ENCODE measurements around the gene TMEM259. TPM values are rescaled to one million over a fixed set of nuclear protein-coding genes. Genes with fewer than 3 reads are reported as not detected.
A peak's percentile ranks its signal among the peaks of the same experiment; 100 is the strongest.

TMEM259 gene
- total and polyA plus RNA-seq, 2 of the 13 experiments (the other 11 are each of a cell fraction or from before 2014, with no cell fraction given): 64.7 to 164 TPM

DNA sequence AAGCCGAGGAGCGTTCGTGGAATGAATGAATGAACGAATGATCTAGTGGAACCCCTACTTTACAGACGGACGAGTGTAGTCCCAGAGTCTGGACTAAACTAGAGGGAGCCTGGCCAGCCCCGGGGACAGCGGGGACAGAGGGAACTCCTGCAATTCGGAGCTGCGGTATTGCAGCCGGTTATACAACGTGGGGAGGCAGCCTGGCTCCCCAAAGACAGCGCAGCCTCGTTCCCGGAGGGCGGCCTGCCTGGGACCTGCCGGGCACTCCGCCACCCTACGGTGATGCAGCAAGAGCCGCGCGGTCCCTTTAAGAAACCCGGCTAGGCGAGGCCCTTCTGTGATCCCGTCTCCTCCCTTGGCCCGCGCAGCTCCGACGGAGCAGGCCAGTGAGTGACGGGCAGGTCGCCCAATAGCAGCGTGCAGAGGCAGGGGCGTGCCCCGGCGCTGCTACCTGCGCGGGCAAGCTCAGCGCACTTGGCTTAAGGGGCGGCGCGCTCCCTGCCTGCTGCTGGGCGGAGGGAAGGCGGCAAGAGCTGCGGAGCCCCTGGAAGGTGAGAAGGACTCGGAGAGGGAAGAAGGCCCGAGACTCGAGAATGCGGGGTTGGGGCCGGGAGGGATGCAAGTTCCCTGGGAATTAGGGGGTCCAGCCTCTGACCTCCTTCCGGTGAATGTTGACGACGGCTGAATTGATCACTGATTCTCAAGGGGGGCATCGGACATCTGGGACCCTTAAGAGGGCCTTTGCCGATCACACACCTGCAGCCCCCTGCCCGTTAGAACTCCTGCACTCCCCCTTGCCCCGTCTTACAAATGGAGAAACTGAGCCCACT lies 18.9 kb upstream of the TMEM259 start, which contains the start of gene ABCA7 (continued):
- TF ChIP-seq, protein P1, sequence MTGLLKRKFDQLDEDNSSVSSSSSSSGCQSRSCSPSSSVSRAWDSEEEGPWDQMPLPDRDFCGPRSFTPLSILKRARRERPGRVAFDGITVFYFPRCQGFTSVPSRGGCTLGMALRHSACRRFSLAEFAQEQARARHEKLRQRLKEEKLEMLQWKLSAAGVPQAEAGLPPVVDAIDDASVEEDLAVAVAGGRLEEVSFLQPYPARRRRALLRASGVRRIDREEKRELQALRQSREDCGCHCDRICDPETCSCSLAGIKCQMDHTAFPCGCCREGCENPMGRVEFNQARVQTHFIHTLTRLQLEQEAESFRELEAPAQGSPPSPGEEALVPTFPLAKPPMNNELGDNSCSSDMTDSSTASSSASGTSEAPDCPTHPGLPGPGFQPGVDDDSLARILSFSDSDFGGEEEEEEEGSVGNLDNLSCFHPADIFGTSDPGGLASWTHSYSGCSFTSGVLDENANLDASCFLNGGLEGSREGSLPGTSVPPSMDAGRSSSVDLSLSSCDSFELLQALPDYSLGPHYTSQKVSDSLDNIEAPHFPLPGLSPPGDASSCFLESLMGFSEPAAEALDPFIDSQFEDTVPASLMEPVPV (CRISPR knock-in tag; IDR thresholded peaks at IDR 0.05): no peak
- TF ChIP-seq TBX2 (CRISPR knock-in tag; IDR thresholded peaks at IDR 0.05; ENCODE audit: borderline replicate concordance) (peak; percentile 41), ZNF878 (CRISPR knock-in tag; IDR thresholded peaks at IDR 0.05) (no peak), DR1 (CRISPR knock-in tag; IDR thresholded peaks at IDR 0.05) (no peak), LCORL (IDR thresholded peaks at IDR 0.05) (no peak), LCORL (CRISPR knock-in tag; IDR thresholded peaks at IDR 0.05) (peak; percentile 52; the same call in 1 of the 2 replicates), JUNB (CRISPR knock-in tag; IDR thresholded peaks at IDR 0.05; ENCODE audit: borderline replicate concordance) (no peak), FOXA1 (IDR thresholded peaks at IDR 0.05) (no peak), FOXA1 (CRISPR knock-in tag; IDR thresholded peaks at IDR 0.05) (no peak), MTA1 (CRISPR knock-in tag; IDR thresholded peaks at IDR 0.05; ENCODE audit: borderline replicate concordance) (no peak), ZSCAN9 (CRISPR knock-in tag; IDR thresholded peaks at IDR 0.05; ENCODE audit: borderline replicate concordance) (peak; percentile 35; the same call in 1 of the 2 replicates), ZFX (CRISPR knock-in tag; IDR thresholded peaks at IDR 0.05; ENCODE audit: low read depth) (peak; percentile 68), BORCS8-MEF2B (CRISPR knock-in tag; IDR thresholded peaks at IDR 0.05) (no peak), ZNF383 (CRISPR knock-in tag; IDR thresholded peaks at IDR 0.05; ENCODE audit: borderline replicate concordance) (no peak)
- TF ChIP-seq, protein P2, sequence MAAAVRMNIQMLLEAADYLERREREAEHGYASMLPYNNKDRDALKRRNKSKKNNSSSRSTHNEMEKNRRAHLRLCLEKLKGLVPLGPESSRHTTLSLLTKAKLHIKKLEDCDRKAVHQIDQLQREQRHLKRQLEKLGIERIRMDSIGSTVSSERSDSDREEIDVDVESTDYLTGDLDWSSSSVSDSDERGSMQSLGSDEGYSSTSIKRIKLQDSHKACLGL (CRISPR knock-in tag; IDR thresholded peaks at IDR 0.05): no peak; the same call in 1 of the 2 replicates
- TF ChIP-seq, protein P3, sequence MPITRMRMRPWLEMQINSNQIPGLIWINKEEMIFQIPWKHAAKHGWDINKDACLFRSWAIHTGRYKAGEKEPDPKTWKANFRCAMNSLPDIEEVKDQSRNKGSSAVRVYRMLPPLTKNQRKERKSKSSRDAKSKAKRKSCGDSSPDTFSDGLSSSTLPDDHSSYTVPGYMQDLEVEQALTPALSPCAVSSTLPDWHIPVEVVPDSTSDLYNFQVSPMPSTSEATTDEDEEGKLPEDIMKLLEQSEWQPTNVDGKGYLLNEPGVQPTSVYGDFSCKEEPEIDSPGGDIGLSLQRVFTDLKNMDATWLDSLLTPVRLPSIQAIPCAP (CRISPR knock-in tag; IDR thresholded peaks at IDR 0.05; ENCODE audit: low read depth): no peak
- TF ChIP-seq, protein P4, sequence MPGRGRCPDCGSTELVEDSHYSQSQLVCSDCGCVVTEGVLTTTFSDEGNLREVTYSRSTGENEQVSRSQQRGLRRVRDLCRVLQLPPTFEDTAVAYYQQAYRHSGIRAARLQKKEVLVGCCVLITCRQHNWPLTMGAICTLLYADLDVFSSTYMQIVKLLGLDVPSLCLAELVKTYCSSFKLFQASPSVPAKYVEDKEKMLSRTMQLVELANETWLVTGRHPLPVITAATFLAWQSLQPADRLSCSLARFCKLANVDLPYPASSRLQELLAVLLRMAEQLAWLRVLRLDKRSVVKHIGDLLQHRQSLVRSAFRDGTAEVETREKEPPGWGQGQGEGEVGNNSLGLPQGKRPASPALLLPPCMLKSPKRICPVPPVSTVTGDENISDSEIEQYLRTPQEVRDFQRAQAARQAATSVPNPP (CRISPR knock-in tag; IDR thresholded peaks at IDR 0.05): no peak
- TF ChIP-seq, protein P5, sequence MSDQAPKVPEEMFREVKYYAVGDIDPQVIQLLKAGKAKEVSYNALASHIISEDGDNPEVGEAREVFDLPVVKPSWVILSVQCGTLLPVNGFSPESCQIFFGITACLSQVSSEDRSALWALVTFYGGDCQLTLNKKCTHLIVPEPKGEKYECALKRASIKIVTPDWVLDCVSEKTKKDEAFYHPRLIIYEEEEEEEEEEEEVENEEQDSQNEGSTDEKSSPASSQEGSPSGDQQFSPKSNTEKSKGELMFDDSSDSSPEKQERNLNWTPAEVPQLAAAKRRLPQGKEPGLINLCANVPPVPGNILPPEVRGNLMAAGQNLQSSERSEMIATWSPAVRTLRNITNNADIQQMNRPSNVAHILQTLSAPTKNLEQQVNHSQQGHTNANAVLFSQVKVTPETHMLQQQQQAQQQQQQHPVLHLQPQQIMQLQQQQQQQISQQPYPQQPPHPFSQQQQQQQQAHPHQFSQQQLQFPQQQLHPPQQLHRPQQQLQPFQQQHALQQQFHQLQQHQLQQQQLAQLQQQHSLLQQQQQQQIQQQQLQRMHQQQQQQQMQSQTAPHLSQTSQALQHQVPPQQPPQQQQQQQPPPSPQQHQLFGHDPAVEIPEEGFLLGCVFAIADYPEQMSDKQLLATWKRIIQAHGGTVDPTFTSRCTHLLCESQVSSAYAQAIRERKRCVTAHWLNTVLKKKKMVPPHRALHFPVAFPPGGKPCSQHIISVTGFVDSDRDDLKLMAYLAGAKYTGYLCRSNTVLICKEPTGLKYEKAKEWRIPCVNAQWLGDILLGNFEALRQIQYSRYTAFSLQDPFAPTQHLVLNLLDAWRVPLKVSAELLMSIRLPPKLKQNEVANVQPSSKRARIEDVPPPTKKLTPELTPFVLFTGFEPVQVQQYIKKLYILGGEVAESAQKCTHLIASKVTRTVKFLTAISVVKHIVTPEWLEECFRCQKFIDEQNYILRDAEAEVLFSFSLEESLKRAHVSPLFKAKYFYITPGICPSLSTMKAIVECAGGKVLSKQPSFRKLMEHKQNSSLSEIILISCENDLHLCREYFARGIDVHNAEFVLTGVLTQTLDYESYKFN (CRISPR knock-in tag; conservative IDR thresholded peaks at IDR 0.05): 0 out of 2 replicates have a peak, but pooled peaks have one; percentile 15
- TF ChIP-seq, protein P6, sequence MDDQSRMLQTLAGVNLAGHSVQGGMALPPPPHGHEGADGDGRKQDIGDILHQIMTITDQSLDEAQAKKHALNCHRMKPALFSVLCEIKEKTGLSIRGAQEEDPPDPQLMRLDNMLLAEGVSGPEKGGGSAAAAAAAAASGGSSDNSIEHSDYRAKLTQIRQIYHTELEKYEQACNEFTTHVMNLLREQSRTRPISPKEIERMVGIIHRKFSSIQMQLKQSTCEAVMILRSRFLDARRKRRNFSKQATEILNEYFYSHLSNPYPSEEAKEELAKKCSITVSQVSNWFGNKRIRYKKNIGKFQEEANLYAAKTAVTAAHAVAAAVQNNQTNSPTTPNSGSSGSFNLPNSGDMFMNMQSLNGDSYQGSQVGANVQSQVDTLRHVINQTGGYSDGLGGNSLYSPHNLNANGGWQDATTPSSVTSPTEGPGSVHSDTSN (CRISPR knock-in tag; IDR thresholded peaks at IDR 0.05; ENCODE audit: borderline replicate concordance): peak; percentile 94; the same call in 1 of the 2 replicates

All from HepG2 (cell line).